H9 (cell line): ENCODE measurements around the gene BEST4. TPM values are rescaled to one million over a fixed set of nuclear protein-coding genes. Genes with fewer than 3 reads are reported as not detected.

Source experiments
- DNase-seq: peaks from one replicate; pipeline ENCODE4 v3.0.0-alpha.2; 2017
- H2AFZ ChIP-seq: one replicate; pipeline ENCODE4 v1.6.1; 2013; ENCODE audit warnings: mild to moderate bottlenecking, low read length, control low read depth, moderate library complexity
- H2AK5ac ChIP-seq: 2 replicates; pipeline ENCODE4 v1.6.1; 2013; ENCODE audit warnings: low read length, control low read depth, mixed read lengths; ENCODE audit not compliant: insufficient read length
- H2BK120ac ChIP-seq: one replicate; pipeline ENCODE4 v1.6.1; 2013; ENCODE audit warnings: low read depth, mild to moderate bottlenecking, low read length, control low read depth, inconsistent platforms; ENCODE audit not compliant: poor library complexity, severe bottlenecking
- H2BK12ac ChIP-seq: 2 replicates; pipeline ENCODE4 v1.6.1; 2013; ENCODE audit warnings: low read length, control low read depth, mixed read lengths, low read depth; ENCODE audit not compliant: insufficient read length
- H2BK15ac ChIP-seq: 2 replicates; pipeline ENCODE4 v1.6.1; 2013; ENCODE audit warnings: low read depth, low read length, control low read depth
- H2BK20ac ChIP-seq: one replicate; pipeline ENCODE4 v1.6.1; 2013; ENCODE audit warnings: low read depth, mild to moderate bottlenecking, low read length, control low read depth, inconsistent platforms; ENCODE audit not compliant: poor library complexity, severe bottlenecking
- H2BK5ac ChIP-seq: 2 replicates; pipeline ENCODE4 v1.6.1; 2013; ENCODE audit warnings: low read length, control low read depth, mixed read lengths; ENCODE audit not compliant: insufficient read length
- H3K14ac ChIP-seq: 2 replicates; pipeline ENCODE4 v1.6.1; 2013; ENCODE audit warnings: low read length, control low read depth; ENCODE audit not compliant: insufficient read depth
- H3K18ac ChIP-seq: 2 replicates; pipeline ENCODE4 v1.6.1; 2013; ENCODE audit warnings: low read depth, mild to moderate bottlenecking, mixed read lengths, low read length, control low read depth; ENCODE audit not compliant: insufficient read length
- H3K23ac ChIP-seq: 2 replicates; pipeline ENCODE4 v1.6.1; 2013; ENCODE audit warnings: low read length, control low read depth, mixed read lengths, low read depth; ENCODE audit not compliant: insufficient read length
- H3K23me2 ChIP-seq: 2 replicates; pipeline ENCODE4 v1.6.1; 2013; ENCODE audit warnings: low read depth, mild to moderate bottlenecking, mixed read lengths, low read length, control low read depth; ENCODE audit not compliant: insufficient read length, poor library complexity, severe bottlenecking
- H3K27ac ChIP-seq: 2 replicates; pipeline ENCODE4 v1.5.1; 2013; ENCODE audit warnings: low read length, control low read depth, mixed read lengths, low read depth; ENCODE audit not compliant: insufficient read length
- H3K27me3 ChIP-seq: 2 replicates; pipeline ENCODE4 v1.6.1; 2013; ENCODE audit warnings: low read length, control low read depth, inconsistent platforms; ENCODE audit not compliant: insufficient read depth
- H3K4ac ChIP-seq: 2 replicates; pipeline ENCODE4 v1.6.1; 2013; ENCODE audit warnings: low read depth, mild to moderate bottlenecking, control low read depth, inconsistent platforms, low read length, moderate library complexity
- H3K4me1 ChIP-seq: 2 replicates; pipeline ENCODE4 v1.6.1; 2013; ENCODE audit warnings: low read length, control low read depth, inconsistent platforms; ENCODE audit not compliant: insufficient read depth
- H3K4me2 ChIP-seq: 2 replicates; pipeline ENCODE4 v1.6.1; 2013; ENCODE audit warnings: low read length, control low read depth, mixed read lengths; ENCODE audit not compliant: insufficient read length, insufficient read depth
- H3K56ac ChIP-seq: 2 replicates; pipeline ENCODE4 v1.6.1; 2013; ENCODE audit warnings: low read depth, mild to moderate bottlenecking, mixed read lengths, low read length, control low read depth; ENCODE audit not compliant: insufficient read length
- H3K79me1 ChIP-seq: 2 replicates; pipeline ENCODE4 v1.6.1; 2013; ENCODE audit warnings: low read depth, mild to moderate bottlenecking, moderate library complexity, low read length, control low read depth, inconsistent platforms; ENCODE audit not compliant: insufficient read depth, poor library complexity, severe bottlenecking
- H3K79me2 ChIP-seq: 2 replicates; pipeline ENCODE4 v1.6.1; 2013; ENCODE audit warnings: low read length, control low read depth, inconsistent platforms; ENCODE audit not compliant: insufficient read depth
- H3K9ac ChIP-seq: 2 replicates; pipeline ENCODE4 v1.6.1; 2013; ENCODE audit warnings: low read length, control low read depth, mixed read lengths; ENCODE audit not compliant: insufficient read length; ENCODE audit errors: extremely low read depth
- H3K9me3 ChIP-seq: one replicate; pipeline ENCODE4 v1.6.1; 2013; ENCODE audit warnings: low read depth, low read length, inconsistent platforms; ENCODE audit not compliant: control insufficient read depth
- H3T11ph ChIP-seq: one replicate; pipeline ENCODE4 v1.6.1; 2013; ENCODE audit warnings: mild to moderate bottlenecking, low read length, control low read depth, inconsistent platforms
- H4K20me1 ChIP-seq: one replicate; pipeline ENCODE4 v1.6.1; 2013; ENCODE audit not compliant: control insufficient read depth, insufficient read length, insufficient read depth
- H4K5ac ChIP-seq: 2 replicates; pipeline ENCODE4 v1.6.1; 2013; ENCODE audit warnings: low read depth, mild to moderate bottlenecking, mixed read lengths, low read length, control low read depth; ENCODE audit not compliant: insufficient read length
- H4K8ac ChIP-seq: replicated peaks from 2 replicates; pipeline ENCODE4 v1.6.1; 2013; ENCODE audit warnings: low read length, control low read depth, mixed read lengths, low read depth; ENCODE audit not compliant: insufficient read length
- H4K91ac ChIP-seq: 2 replicates; pipeline ENCODE4 v1.6.1; 2013; ENCODE audit warnings: low read depth, mild to moderate bottlenecking, moderate library complexity, mixed read lengths, low read length, control low read depth; ENCODE audit not compliant: insufficient read length
- H3K27ac Mint-ChIP-seq, 3 experiments: 2 replicates in 2 of 3; 3 replicates in 1 of 3; pipeline ENCODE4 v1.8.0; 2020 to 2021; ENCODE audit warnings: mixed read lengths in 3 of 3, mild to moderate bottlenecking in 1 of 3, moderate library complexity in 1 of 3
- H3K27me3 Mint-ChIP-seq: 2 replicates; pipeline ENCODE4 v1.8.0; 2021; ENCODE audit warnings: low read depth, mild to moderate bottlenecking, moderate library complexity, mixed read lengths
- H3K36me3 Mint-ChIP-seq, 3 experiments: 2 replicates in 2 of 3; 3 replicates in 1 of 3; pipeline ENCODE4 v1.8.0; 2020 to 2021; ENCODE audit warnings: low read depth in 3 of 3, mixed read lengths in 3 of 3; ENCODE audit not compliant: insufficient read depth in 1 of 3
- H3K4me1 Mint-ChIP-seq, 2 experiments: 2 replicates each; pipeline ENCODE4 v1.8.0; 2020; ENCODE audit warnings: mixed read lengths in 2 of 2
- H3K4me3 Mint-ChIP-seq, 2 experiments: 2 replicates in 1 of 2; 3 replicates in 1 of 2; pipeline ENCODE4 v1.8.0; 2020 to 2021; ENCODE audit warnings: mild to moderate bottlenecking in 2 of 2, mixed read lengths in 2 of 2, moderate library complexity in 1 of 2
- H3K9me3 Mint-ChIP-seq, 2 experiments: 2 replicates in 1 of 2; 3 replicates in 1 of 2; pipeline ENCODE4 v1.8.0; 2020; ENCODE audit warnings: mild to moderate bottlenecking in 2 of 2, mixed read lengths in 2 of 2, moderate library complexity in 1 of 2
- WGBS: extraction: QIAGEN DNeasy Blood & Tissue Kit; methylation state at CpG from one replicate; pipeline ENCODE4 v1.1.7; 2013; ENCODE audit warnings: missing lambda C conversion rate, low lambda C conversion rate, mixed read lengths; ENCODE audit not compliant: insufficient read length; ENCODE audit errors: extremely low coverage; 5-methylcytosine and 5-hydroxymethylcytosine counted together
- total RNA-seq: library from RNA; stranded (reverse); gene quantifications from 2 replicates; pipeline ENCODE4 v1.2.1, GENCODE V29; 2021
- TF ChIP-seq, protein P1 (sequence below): fragments of 200-600 bp; sonication (generic); conservative IDR thresholded peaks from 3 replicates; pipeline ENCODE4 v1.8.0; 2021; ENCODE audit warnings: antibody characterized with exemption, mild to moderate bottlenecking

BEST4 gene
- total RNA-seq, 1 experiment from 2014 or later = 1.1 TPM

DNA sequence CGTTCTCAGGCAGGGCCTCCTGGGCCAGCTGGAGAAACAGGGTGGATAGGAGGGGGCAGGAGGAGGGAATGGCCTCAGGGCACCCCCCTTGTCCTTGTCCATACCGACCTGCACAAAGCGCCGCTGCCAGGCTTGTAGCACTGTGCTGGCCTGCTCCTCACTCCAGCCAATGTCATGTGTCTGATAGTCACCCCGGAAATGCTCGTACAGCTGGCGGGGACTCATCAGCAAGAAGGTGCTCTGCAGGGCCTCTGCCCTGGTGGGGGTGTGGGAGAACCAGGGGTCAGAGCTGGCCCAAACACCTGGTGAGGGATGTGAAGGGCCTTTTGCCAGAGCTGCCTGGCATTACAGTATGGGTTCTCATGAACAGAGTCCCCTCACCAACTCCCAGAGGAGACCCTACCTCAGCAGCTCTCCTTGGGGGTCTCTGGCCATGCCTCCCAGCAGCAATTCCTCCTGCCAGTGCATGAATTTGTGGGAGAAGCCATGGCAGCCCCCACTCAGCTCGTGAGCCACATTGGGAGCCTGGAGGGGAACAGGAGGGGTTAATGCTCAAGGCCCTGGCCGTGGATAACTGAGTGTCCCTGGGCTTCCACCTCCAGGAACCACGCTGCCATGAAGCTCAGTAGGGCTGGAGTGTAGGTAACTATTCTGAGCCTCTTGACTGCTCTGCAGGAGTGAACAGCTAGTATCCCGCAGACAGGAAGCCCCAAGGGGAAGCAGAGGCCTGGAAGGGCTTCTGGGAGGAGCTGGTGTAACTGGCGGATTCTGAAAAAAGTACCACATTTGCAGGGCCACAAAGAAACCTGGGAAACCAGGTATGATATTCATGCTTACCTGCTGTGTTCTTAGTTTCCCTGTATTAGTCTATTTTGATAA lies 41.8 kb upstream of the BEST4 start:
- no CpG with 5 or more reads among the region's 12 CpGs for WGBS
- no peaks in the 10 kb centered on the region for H3K79me2 ChIP-seq

More for the DNA sequence above, 41.8 kb upstream of the BEST4 start:
- H2AFZ ChIP-seq = no peak overlapping the region
- DNase-seq = no peak
- Mint-ChIP-seq H3K27me3 (no peaks in the 10 kb centered on the region; the same call in 1 of the 2 replicates), H3K27ac (peak overlapping the region in 1 of 3 experiments; percentile 49; a peak in 1 of 7 replicates), H3K4me3 (no peak overlapping the region), H3K36me3 (no peaks in the 10 kb centered on the region), H3K9me3 (no peaks in the 10 kb centered on the region), H3K4me1 (peaks cover 10 to 18% of the 10 kb centered on the region in 2 experiments)
- H3K27ac ChIP-seq = no peak overlapping the region
- H3K14ac ChIP-seq = no peak overlapping the region; the same call in 1 of the 2 replicates
- no peak overlapping the region for H3K56ac ChIP-seq
- no peak overlapping the region for H3K23ac ChIP-seq
- no peaks in the 10 kb centered on the region for H3K23me2 ChIP-seq
- TF ChIP-seq, protein P1, sequence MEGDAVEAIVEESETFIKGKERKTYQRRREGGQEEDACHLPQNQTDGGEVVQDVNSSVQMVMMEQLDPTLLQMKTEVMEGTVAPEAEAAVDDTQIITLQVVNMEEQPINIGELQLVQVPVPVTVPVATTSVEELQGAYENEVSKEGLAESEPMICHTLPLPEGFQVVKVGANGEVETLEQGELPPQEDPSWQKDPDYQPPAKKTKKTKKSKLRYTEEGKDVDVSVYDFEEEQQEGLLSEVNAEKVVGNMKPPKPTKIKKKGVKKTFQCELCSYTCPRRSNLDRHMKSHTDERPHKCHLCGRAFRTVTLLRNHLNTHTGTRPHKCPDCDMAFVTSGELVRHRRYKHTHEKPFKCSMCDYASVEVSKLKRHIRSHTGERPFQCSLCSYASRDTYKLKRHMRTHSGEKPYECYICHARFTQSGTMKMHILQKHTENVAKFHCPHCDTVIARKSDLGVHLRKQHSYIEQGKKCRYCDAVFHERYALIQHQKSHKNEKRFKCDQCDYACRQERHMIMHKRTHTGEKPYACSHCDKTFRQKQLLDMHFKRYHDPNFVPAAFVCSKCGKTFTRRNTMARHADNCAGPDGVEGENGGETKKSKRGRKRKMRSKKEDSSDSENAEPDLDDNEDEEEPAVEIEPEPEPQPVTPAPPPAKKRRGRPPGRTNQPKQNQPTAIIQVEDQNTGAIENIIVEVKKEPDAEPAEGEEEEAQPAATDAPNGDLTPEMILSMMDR = no peak
- H3K4me2 ChIP-seq = no peak overlapping the region
- H3K18ac ChIP-seq = no peak overlapping the region
- no peak overlapping the region for H2BK12ac ChIP-seq
- H3K9me3 ChIP-seq = no peaks in the 10 kb centered on the region
- H3K9ac ChIP-seq = no peak overlapping the region
- H4K91ac ChIP-seq = no peak overlapping the region
- H3K27me3 ChIP-seq = no peaks in the 10 kb centered on the region
- no peak overlapping the region for H3T11ph ChIP-seq
- H2BK5ac ChIP-seq = no peak overlapping the region
- no peak overlapping the region for H4K5ac ChIP-seq
- H4K8ac ChIP-seq = no peak overlapping the region
- H4K20me1 ChIP-seq = no peaks in the 10 kb centered on the region
- H3K4ac ChIP-seq = no peak overlapping the region
- H2BK15ac ChIP-seq = no peak overlapping the region
- no peak overlapping the region for H2AK5ac ChIP-seq
- no peaks in the 10 kb centered on the region; the same call in 1 of the 2 replicates for H3K4me1 ChIP-seq
- H3K79me1 ChIP-seq = no peaks in the 10 kb centered on the region
- no peak overlapping the region for H2BK20ac ChIP-seq
- H2BK120ac ChIP-seq = no peak overlapping the region
